GM12875 (cell line): ENCODE results near the gene KCNS1.
A peak's percentile ranks its signal among the peaks of the same experiment; 100 is the strongest.

Source experiments
- H3K4me3 ChIP-seq: one replicate; pipeline ENCODE4 v1.5.1; 2011; ENCODE audit warnings: low read depth, low read length, control low read depth
- CTCF ChIP-seq: IDR thresholded peaks from 2 replicates; pipeline ENCODE4 v1.5.1; 2011; ENCODE audit warnings: low read depth, mild to moderate bottlenecking, control low read depth, inconsistent platforms, low read length, moderate library complexity, borderline replicate concordance; ENCODE audit not compliant: insufficient read depth

The KCNS1 gene

GRCh38 chr20:45109634-45110033 is 8.7 kb upstream of the KCNS1 start:
- no peak overlapping the region for H3K4me3 ChIP-seq
- TF ChIP-seq CTCF, result no peak

- no peak overlapping the region for H3K4me3 ChIP-seq
- no peak for TF ChIP-seq CTCF
Observed at GRCh38 chr20:45105317-45105716, 4.4 kb upstream of the KCNS1 start.

GRCh38 chr20:45104786-45105185 is 3.9 kb upstream of the KCNS1 start:
- H3K4me3 ChIP-seq, result no peak overlapping the region

GRCh38 chr20:45103072-45103471 is 2.1 kb upstream of the KCNS1 start:
- no peak for TF ChIP-seq CTCF
- no peak overlapping the region for H3K4me3 ChIP-seq

More at GRCh38 chr20:45104786-45105185, 3.9 kb upstream of the KCNS1 start:
- no peak for TF ChIP-seq CTCF

DNA sequence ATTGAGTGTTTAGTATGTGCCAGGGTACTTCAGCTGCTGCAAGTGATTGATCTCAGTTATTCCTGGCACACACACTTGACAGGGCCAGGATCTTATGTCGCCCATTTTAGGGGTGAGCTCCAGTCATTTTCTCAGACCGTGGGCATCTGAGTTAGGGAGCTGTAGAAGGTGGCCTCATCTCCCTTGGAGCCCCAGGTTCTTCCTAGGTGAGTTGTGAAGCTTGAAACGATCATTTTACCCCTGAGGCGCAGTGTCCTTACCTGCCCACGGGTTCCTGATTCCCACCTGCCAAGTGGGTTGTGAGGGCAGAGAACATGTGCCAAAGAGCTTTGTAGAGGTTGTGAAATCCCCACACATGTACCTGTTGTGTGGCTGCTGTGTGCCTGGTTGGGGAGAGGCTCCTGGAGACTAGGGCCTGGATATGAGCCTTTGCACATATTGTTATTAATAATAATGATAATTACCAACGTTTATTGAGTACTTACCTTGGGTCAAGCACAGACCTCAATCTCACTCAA is 465 bp upstream of the KCNS1 start:
- H3K4me3 ChIP-seq, result no peak overlapping the region
- TF ChIP-seq CTCF, result no peak

- H3K4me3 ChIP-seq, result no peak overlapping the region
- no peak for TF ChIP-seq CTCF
Observed at GRCh38 chr20:45098103-45098773, 2.7 kb downstream of the KCNS1 start.

DNA sequence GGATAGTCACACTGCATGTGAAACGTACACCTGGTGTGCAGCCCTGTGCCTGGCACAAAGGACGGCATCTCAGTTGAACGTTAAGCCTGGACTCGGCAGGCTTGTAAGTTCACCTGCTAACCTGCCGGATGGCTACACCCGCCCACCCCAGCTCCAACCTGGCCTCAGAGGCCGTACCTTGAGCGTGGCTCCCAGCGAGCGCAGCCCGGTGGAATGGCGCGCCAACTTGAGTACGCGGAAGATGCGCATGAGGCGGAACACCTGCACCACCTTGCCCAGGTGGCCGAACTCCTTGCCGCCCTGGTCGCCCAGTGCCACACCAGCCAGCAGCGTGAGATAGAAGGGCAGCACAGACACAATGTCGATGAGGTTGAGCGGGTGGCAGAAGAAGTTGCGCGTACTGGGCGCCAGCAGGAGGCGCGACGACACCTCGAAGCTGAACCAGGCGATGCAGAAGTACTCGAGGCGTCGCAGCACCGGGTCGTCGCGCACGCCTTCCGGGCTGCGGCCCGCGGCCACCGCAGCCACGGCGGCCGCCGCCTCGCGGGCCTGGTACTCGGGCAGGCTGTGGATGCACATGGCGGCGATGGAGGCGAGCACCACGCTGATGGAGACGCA is 3.3 kb downstream of the KCNS1 start:
- TF ChIP-seq CTCF, result peak; percentile 39; the same call in 1 of the 2 replicates

More for the DNA sequence above, 3.3 kb downstream of the KCNS1 start:
- H3K4me3 ChIP-seq, result no peak overlapping the region
